PC-9 (cell line): Measurements from ENCODE around the gene ZIC4.

ENCODE experiments used
- CTCF ChIP-seq: fragments of 200-600 bp; sonication (generic); conservative IDR thresholded peaks from 2 replicates; pipeline ENCODE4 v1.6.1; 2017; ENCODE audit warnings: mixed run types, antibody characterized with exemption, mild to moderate bottlenecking, moderate library complexity
- EZH2 ChIP-seq: fragments of 200-600 bp; sonication (generic); IDR thresholded peaks from 2 replicates; pipeline ENCODE4 v1.8.0; 2017; ENCODE audit warnings: antibody characterized with exemption, low read depth

GRCh38 chr3:147359177-147360050 lies 46.9 kb downstream of the ZIC4 start:
- no peak for TF ChIP-seq EZH2
- no peak for TF ChIP-seq CTCF
